Liver (tissue), 9 donors: ENCODE data around the gene SCUBE3. TPM values are rescaled to one million over a fixed set of nuclear protein-coding genes. Genes with fewer than 3 reads are reported as not detected.

ENCODE experiments used
- DNase-seq: peaks from one replicate; pipeline ENCODE4 v3.0.0-alpha.2; 2017; ENCODE audit warnings: low spot score
- H3K27ac ChIP-seq, 2 donors: one replicate each; pipeline ENCODE4 v1.7.0; 2013; ENCODE audit warnings: inconsistent platforms in 2 of 2, low read length in 2 of 2, control low read depth in 1 of 2, low read depth in 1 of 2, mild to moderate bottlenecking in 1 of 2
- H3K27me3 ChIP-seq, 4 donors: one replicate each; pipeline versions ENCODE4 v1.6.1 to v1.7.0; 2013; ENCODE audit warnings: low read length in 3 of 4, inconsistent platforms in 1 of 4, mild to moderate bottlenecking in 1 of 4, moderate library complexity in 1 of 4; ENCODE audit not compliant: control insufficient read depth in 4 of 4, insufficient read depth in 4 of 4
- H3K36me3 ChIP-seq, 4 donors: one replicate each; pipeline versions ENCODE4 v1.6.1 to v1.7.0; 2013; ENCODE audit warnings: low read length in 3 of 4, mild to moderate bottlenecking in 3 of 4, low read depth in 1 of 4, moderate library complexity in 1 of 4; ENCODE audit not compliant: control insufficient read depth in 4 of 4, insufficient read depth in 3 of 4
- H3K4me1 ChIP-seq, 4 donors: one replicate each; pipeline versions ENCODE4 v1.6.1 to v1.7.0; 2013; ENCODE audit warnings: low read length in 3 of 4, mild to moderate bottlenecking in 3 of 4, moderate library complexity in 1 of 4; ENCODE audit not compliant: control insufficient read depth in 4 of 4, insufficient read depth in 4 of 4
- H3K4me3 ChIP-seq, 3 donors: one replicate each; pipeline versions ENCODE4 v1.6.1 to v1.7.0; 2013; ENCODE audit warnings: low read length in 3 of 3, control low read depth in 1 of 3, low read depth in 1 of 3, mild to moderate bottlenecking in 1 of 3
- H3K9ac ChIP-seq, 2 donors: one replicate each; pipeline ENCODE4 v1.7.0; 2013; ENCODE audit warnings: low read length in 2 of 2, mild to moderate bottlenecking in 2 of 2, moderate library complexity in 2 of 2, control low read depth in 1 of 2, low read depth in 1 of 2
- H3K9me3 ChIP-seq, 4 donors: one replicate each; pipeline versions ENCODE4 v1.6.1 to v1.7.0; 2013; ENCODE audit warnings: low read length in 3 of 4; ENCODE audit not compliant: control insufficient read depth in 4 of 4
- EGR1 ChIP-seq, 2 donors: IDR thresholded peaks; 2 replicates each; pipeline ENCODE4 v1.6.1; 2016 to 2018; ENCODE audit warnings: antibody characterized with exemption in 2 of 2, low read depth in 2 of 2
- FOXA1 ChIP-seq: IDR thresholded peaks from 2 replicates; pipeline ENCODE4 v1.6.1; 2016; ENCODE audit warnings: antibody characterized with exemption
- FOXA2 ChIP-seq: IDR thresholded peaks from 2 replicates; pipeline ENCODE4 v1.6.1; 2016; ENCODE audit warnings: antibody characterized with exemption
- GABPA ChIP-seq, 2 donors: IDR thresholded peaks in 1 of 2; conservative IDR thresholded peaks in 1 of 2; 2 replicates each; pipeline ENCODE4 v1.6.1; 2016; ENCODE audit warnings: antibody characterized with exemption in 2 of 2, mild to moderate bottlenecking in 1 of 2, moderate library complexity in 1 of 2
- HNF4A ChIP-seq, 2 donors: conservative IDR thresholded peaks; 2 replicates each; pipeline ENCODE4 v1.6.1; 2016; ENCODE audit warnings: antibody characterized with exemption in 2 of 2, mild to moderate bottlenecking in 2 of 2
- HNF4G ChIP-seq: IDR thresholded peaks from 2 replicates; pipeline ENCODE4 v1.6.1; 2016; ENCODE audit warnings: antibody characterized with exemption
- JUND ChIP-seq, 2 donors: IDR thresholded peaks; 2 replicates each; pipeline ENCODE4 v1.6.1; 2016; ENCODE audit warnings: antibody characterized with exemption in 2 of 2
- NR2F2 ChIP-seq: IDR thresholded peaks from 2 replicates; pipeline ENCODE4 v1.6.1; 2016; ENCODE audit warnings: antibody characterized with exemption
- RAD21 ChIP-seq, 2 donors: IDR thresholded peaks; 2 replicates each; pipeline ENCODE4 v1.6.1; 2016; ENCODE audit warnings: antibody characterized with exemption in 2 of 2, mild to moderate bottlenecking in 2 of 2
- RXRA ChIP-seq, 2 donors: IDR thresholded peaks; 2 replicates each; pipeline ENCODE4 v1.6.1; 2017 to 2018; ENCODE audit warnings: antibody characterized with exemption in 2 of 2, mild to moderate bottlenecking in 1 of 2
- SP1 ChIP-seq: IDR thresholded peaks from 2 replicates; pipeline ENCODE4 v1.6.1; 2018; ENCODE audit warnings: antibody characterized with exemption, mild to moderate bottlenecking
- TAF1 ChIP-seq: conservative IDR thresholded peaks from 2 replicates; pipeline ENCODE4 v1.6.1; 2016; ENCODE audit warnings: antibody characterized with exemption, mild to moderate bottlenecking
- YY1 ChIP-seq: IDR thresholded peaks from 2 replicates; pipeline ENCODE4 v1.6.1; 2016; ENCODE audit warnings: antibody characterized with exemption, mild to moderate bottlenecking
- WGBS: extraction: QIAGEN DNeasy Blood & Tissue Kit; methylation state at CpG from one replicate; pipeline ENCODE4 v1.1.7; 2013; 5-methylcytosine and 5-hydroxymethylcytosine counted together
- polyA plus RNA-seq, 2 donors: library from polyadenylated mRNA; stranded (reverse) in 1 of 2; unstranded in 1 of 2; fragments of 200-250 nt in 1 of 2; fragments of >200 nt in 1 of 2; fragmentation: Nextera tagmentation in 1 of 2; extraction: Ambion mirVana in 1 of 2; gene quantifications; one replicate each; pipeline versions ENCODE4 v1.2.1 to v1.2.3, GENCODE V29; 2013 to 2015
- total RNA-seq, 2 donors: library from RNA; depleted of rRNA; stranded (reverse); fragments of >200 nt; gene quantifications; one replicate each; pipeline ENCODE4 v1.2.3, GENCODE V29; 2014
- TF ChIP-seq, protein P1 (sequence below): IDR thresholded peaks from 2 replicates; pipeline ENCODE4 v1.6.1; 2016; ENCODE audit warnings: antibody characterized with exemption
- TF ChIP-seq, protein P2 (sequence below): IDR thresholded peaks from 2 replicates; pipeline ENCODE4 v1.6.1; 2016; ENCODE audit warnings: antibody characterized with exemption
- TF ChIP-seq, protein P3 (sequence below): fragments of 150-350 bp; IDR thresholded peaks from 2 replicates; pipeline ENCODE4 v1.5.1; 2017; ENCODE audit warnings: improper control_type of control experiment, low read depth, low read length; ENCODE audit not compliant: missing input control
- TF ChIP-seq, protein P4 (sequence below): IDR thresholded peaks from 2 replicates; pipeline ENCODE4 v1.6.1; 2016; ENCODE audit warnings: antibody characterized with exemption
- donor health status: healthy.
- donor health status: healthy.
- donor health status: healthy.
- donor health status: healthy.
- donor health status: healthy.

The SCUBE3 gene
- total and polyA plus RNA-seq, 4 donors = 0.03 to 0.09 (median 0.07) TPM

DNA sequence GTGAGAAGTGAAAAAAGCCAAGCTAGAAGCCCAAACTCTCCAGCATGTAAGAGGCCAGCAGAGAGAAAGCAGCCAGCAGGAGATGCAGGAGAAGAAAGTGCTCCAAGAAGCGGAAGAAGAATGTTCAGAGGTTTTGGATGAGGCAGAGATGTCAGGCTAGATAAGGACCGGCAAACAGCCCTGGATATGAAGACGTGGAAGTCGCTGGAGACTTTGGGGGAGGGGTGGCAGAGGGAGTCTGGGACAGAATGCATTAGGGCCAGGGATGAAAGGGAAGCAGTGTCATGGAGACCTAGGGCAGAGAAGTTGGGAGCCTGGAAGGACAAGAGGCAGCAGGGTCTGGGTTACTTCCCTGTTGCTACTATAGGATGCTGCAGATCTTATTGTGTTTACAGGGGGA, 5.3 kb upstream of the SCUBE3 start:
- Histone ChIP-seq H3K4me1 (peaks cover 3 to 10% (median 6%) of the 10 kb centered on the region in 4 donors), H3K27ac (no peak overlapping the region), H3K36me3 (no peaks in the 10 kb centered on the region), H3K27me3 (peaks cover 0 to 5% (median 0%) of the 10 kb centered on the region in 4 donors), H3K9me3 (no peaks in the 10 kb centered on the region), H3K9ac (no peak overlapping the region), H3K4me3 (no peak overlapping the region)
- no peak for DNase-seq
- TF ChIP-seq JUND (IDR thresholded peaks at IDR 0.05) (no peak), RAD21 (IDR thresholded peaks at IDR 0.05) (no peak), TAF1 (no peak), EGR1 (IDR thresholded peaks at IDR 0.05; ENCODE audit: low read depth in 2 of 2) (no peak)
- TF ChIP-seq, protein P1, sequence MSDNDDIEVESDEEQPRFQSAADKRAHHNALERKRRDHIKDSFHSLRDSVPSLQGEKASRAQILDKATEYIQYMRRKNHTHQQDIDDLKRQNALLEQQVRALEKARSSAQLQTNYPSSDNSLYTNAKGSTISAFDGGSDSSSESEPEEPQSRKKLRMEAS = no peak
- WGBS = 43% methylated on average over 4 of the region's 4 CpGs

DNA sequence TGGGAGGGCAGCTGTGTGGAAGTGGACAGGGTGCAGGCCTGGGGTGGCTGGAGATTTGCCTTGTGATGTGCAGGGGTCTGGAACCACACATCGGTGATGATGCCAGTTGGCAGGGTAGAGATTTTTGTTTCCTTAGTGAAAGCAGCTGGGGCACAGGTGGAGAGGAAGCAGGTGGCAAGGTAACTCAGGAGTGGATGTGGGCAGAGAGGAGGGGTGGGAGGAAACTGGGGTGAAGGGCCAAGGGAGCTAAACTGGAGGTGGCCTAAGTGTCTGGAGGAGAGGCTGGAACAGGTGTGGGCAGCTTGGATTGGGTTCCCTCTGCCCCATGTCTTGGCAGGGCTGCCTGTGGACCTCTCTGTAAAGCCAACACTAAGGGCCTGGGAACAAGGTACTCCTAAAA, 4.7 kb upstream of the SCUBE3 start:
- Histone ChIP-seq H3K27me3 (peaks cover 0 to 5% (median 0%) of the 10 kb centered on the region in 4 donors), H3K27ac (no peak overlapping the region), H3K4me1 (peaks cover 4 to 12% (median 10%) of the 10 kb centered on the region in 4 donors), H3K4me3 (no peak overlapping the region), H3K9ac (no peak overlapping the region), H3K9me3 (no peaks in the 10 kb centered on the region), H3K36me3 (no peaks in the 10 kb centered on the region)
- 79% methylated on average over 1 of the region's 1 CpG for WGBS
- DNase-seq = no peak
- TF ChIP-seq GABPA (IDR thresholded peaks at IDR 0.05 in 1 of 2, conservative IDR thresholded peaks at IDR 0.05 in 1 of 2) (no peak), FOXA2 (no peak)

DNA sequence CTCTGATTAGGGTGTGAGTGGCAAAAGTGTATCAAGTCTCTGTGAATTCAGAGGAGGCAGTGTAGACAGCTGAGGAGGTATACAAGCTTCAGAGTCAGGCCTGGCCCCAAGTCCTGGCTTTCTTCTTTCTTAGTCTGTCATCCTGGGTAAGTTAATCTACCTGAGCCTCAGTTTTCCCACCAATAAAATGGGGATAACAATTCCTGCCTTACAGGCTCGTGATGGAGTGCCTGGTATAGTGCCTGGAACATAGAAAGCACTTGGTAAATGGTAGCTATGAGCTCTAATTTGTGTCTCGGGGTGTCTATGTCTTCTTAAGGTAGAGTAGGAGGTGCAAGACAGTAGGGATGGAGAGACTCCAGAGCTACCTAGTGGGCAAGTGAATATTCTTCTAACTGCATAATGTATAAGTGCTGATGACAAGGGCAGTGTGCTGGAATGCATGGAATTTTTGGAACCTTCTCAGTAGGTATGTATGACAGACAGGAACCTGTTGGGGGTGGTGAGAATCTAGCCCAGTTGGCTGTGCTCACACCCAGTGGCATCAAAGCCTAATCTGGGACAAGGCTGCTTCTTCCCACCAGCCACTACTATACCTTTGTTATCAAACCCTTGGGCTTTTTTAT, 4.0 kb upstream of the SCUBE3 start:
- no peak for DNase-seq
- Histone ChIP-seq H3K27me3 (peaks cover 0 to 5% (median 0%) of the 10 kb centered on the region in 4 donors), H3K36me3 (no peaks in the 10 kb centered on the region), H3K4me1 (peaks cover 9 to 17% (median 13%) of the 10 kb centered on the region in 4 donors), H3K4me3 (no peak overlapping the region), H3K9me3 (no peaks in the 10 kb centered on the region), H3K27ac (no peak overlapping the region), H3K9ac (no peak overlapping the region)
- WGBS = 92% methylated on average over 2 of the region's 2 CpGs
- TF ChIP-seq HNF4A (conservative IDR thresholded peaks at IDR 0.05) (no peak), SP1 (no peak), NR2F2 (no peak), JUND (IDR thresholded peaks at IDR 0.05) (no peak), YY1 (no peak), TAF1 (no peak), RAD21 (IDR thresholded peaks at IDR 0.05) (no peak), RXRA (IDR thresholded peaks at IDR 0.05) (no peak), GABPA (IDR thresholded peaks at IDR 0.05 in 1 of 2, conservative IDR thresholded peaks at IDR 0.05 in 1 of 2) (no peak), HNF4G (no peak), FOXA1 (no peak)
- TF ChIP-seq, protein P2, sequence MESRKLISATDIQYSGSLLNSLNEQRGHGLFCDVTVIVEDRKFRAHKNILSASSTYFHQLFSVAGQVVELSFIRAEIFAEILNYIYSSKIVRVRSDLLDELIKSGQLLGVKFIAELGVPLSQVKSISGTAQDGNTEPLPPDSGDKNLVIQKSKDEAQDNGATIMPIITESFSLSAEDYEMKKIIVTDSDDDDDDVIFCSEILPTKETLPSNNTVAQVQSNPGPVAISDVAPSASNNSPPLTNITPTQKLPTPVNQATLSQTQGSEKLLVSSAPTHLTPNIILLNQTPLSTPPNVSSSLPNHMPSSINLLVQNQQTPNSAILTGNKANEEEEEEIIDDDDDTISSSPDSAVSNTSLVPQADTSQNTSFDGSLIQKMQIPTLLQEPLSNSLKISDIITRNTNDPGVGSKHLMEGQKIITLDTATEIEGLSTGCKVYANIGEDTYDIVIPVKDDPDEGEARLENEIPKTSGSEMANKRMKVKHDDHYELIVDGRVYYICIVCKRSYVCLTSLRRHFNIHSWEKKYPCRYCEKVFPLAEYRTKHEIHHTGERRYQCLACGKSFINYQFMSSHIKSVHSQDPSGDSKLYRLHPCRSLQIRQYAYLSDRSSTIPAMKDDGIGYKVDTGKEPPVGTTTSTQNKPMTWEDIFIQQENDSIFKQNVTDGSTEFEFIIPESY = no peak
- TF ChIP-seq, protein P3, sequence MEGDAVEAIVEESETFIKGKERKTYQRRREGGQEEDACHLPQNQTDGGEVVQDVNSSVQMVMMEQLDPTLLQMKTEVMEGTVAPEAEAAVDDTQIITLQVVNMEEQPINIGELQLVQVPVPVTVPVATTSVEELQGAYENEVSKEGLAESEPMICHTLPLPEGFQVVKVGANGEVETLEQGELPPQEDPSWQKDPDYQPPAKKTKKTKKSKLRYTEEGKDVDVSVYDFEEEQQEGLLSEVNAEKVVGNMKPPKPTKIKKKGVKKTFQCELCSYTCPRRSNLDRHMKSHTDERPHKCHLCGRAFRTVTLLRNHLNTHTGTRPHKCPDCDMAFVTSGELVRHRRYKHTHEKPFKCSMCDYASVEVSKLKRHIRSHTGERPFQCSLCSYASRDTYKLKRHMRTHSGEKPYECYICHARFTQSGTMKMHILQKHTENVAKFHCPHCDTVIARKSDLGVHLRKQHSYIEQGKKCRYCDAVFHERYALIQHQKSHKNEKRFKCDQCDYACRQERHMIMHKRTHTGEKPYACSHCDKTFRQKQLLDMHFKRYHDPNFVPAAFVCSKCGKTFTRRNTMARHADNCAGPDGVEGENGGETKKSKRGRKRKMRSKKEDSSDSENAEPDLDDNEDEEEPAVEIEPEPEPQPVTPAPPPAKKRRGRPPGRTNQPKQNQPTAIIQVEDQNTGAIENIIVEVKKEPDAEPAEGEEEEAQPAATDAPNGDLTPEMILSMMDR = no peak
- TF ChIP-seq, protein P1 = no peak
- TF ChIP-seq, protein P4, sequence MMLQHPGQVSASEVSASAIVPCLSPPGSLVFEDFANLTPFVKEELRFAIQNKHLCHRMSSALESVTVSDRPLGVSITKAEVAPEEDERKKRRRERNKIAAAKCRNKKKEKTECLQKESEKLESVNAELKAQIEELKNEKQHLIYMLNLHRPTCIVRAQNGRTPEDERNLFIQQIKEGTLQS = no peak
